Natural killer cell (primary cell): ENCODE results near the gene MAFB. TPM values are rescaled to one million over a fixed set of nuclear protein-coding genes. Genes with fewer than 3 reads are reported as not detected.

ENCODE experiments used
- ATAC-seq, 3 donors: fragments of 150-1000 bp in 2 of 3; fragments of 200-7000 bp in 1 of 3; cut with Tn5 transposase; 1 replicate in 1 of 3; 2 replicates in 2 of 3; pipeline ENCODE4 v1.10.0; 2021; ENCODE audit warnings: mild to moderate bottlenecking in 2 of 3, moderate library complexity in 2 of 3
- DNase-seq, 2 donors: peaks; one replicate each; pipeline versions ENCODE4 v3.0.0 to v3.0.0-alpha.2; 2013 to 2021; ENCODE audit warnings: mixed read lengths in 1 of 2
- H3K27ac ChIP-seq: one replicate; pipeline ENCODE4 v1.5.1; 2013; ENCODE audit warnings: mild to moderate bottlenecking, low read length
- H3K27me3 ChIP-seq: one replicate; pipeline ENCODE4 v1.6.1; 2013; ENCODE audit warnings: low read length; ENCODE audit not compliant: control insufficient read depth, insufficient read depth
- H3K36me3 ChIP-seq: one replicate; pipeline ENCODE4 v1.6.1; 2013; ENCODE audit warnings: low read length; ENCODE audit not compliant: control insufficient read depth, insufficient read depth
- H3K4me1 ChIP-seq: one replicate; pipeline ENCODE4 v1.6.1; 2013; ENCODE audit warnings: low read length; ENCODE audit not compliant: control insufficient read depth, insufficient read depth
- H3K4me3 ChIP-seq: one replicate; pipeline ENCODE4 v1.5.1; 2013; ENCODE audit warnings: low read length
- H3K9me3 ChIP-seq: one replicate; pipeline ENCODE4 v1.6.1; 2013; ENCODE audit warnings: low read length; ENCODE audit not compliant: control insufficient read depth, insufficient read depth
- H3K27ac Mint-ChIP-seq, 2 donors: one replicate each; pipeline ENCODE4 v1.8.0; 2022; ENCODE audit warnings: mild to moderate bottlenecking in 2 of 2, mixed read lengths in 2 of 2, moderate library complexity in 1 of 2
- H3K27me3 Mint-ChIP-seq, 2 donors: one replicate each; pipeline ENCODE4 v1.8.0; 2022; ENCODE audit warnings: low read depth in 2 of 2, mixed read lengths in 2 of 2
- H3K36me3 Mint-ChIP-seq: one replicate; pipeline ENCODE4 v1.8.0; 2022; ENCODE audit warnings: mixed read lengths
- H3K4me1 Mint-ChIP-seq, 2 donors: one replicate each; pipeline ENCODE4 v1.8.0; 2022; ENCODE audit warnings: mixed read lengths in 2 of 2
- H3K4me3 Mint-ChIP-seq: one replicate; pipeline ENCODE4 v1.8.0; 2022; ENCODE audit warnings: mild to moderate bottlenecking, moderate library complexity, mixed read lengths
- H3K9me3 Mint-ChIP-seq, 2 donors: one replicate each; pipeline ENCODE4 v1.8.0; 2022; ENCODE audit warnings: mixed read lengths in 2 of 2
- WGBS: methylation state at CpG from one replicate; pipeline ENCODE4 v1.1.7; 2013; ENCODE audit warnings: missing lambda C conversion rate; ENCODE audit not compliant: insufficient coverage; 5-methylcytosine and 5-hydroxymethylcytosine counted together
- intact Hi-C: fragments of 100-400 bp; cut with micrococcal nuclease; formaldehyde crosslinking; loops from one replicate; pipeline ENCODE4 v1.14.2; 2022
- total RNA-seq, 4 donors: library from RNA; stranded (reverse); fragments of 120-200 nt in 1 of 4; gene quantifications; one replicate each; pipeline versions ENCODE4 v1.2.3 to v1.2.4, GENCODE V29; 2013 to 2022
- TF ChIP-seq, protein P1 (sequence below): fragments of 200-600 bp; IDR thresholded peaks from one replicate; pipeline ENCODE4 v1.8.0; 2022; ENCODE audit warnings: antibody characterized with exemption

The MAFB gene
- total RNA-seq, 3 donors from 2014 or later (not counting 1 experiment from before 2014, with no cell fraction given), result 10.3 to 38.9 (median 19.7) TPM

DNA sequence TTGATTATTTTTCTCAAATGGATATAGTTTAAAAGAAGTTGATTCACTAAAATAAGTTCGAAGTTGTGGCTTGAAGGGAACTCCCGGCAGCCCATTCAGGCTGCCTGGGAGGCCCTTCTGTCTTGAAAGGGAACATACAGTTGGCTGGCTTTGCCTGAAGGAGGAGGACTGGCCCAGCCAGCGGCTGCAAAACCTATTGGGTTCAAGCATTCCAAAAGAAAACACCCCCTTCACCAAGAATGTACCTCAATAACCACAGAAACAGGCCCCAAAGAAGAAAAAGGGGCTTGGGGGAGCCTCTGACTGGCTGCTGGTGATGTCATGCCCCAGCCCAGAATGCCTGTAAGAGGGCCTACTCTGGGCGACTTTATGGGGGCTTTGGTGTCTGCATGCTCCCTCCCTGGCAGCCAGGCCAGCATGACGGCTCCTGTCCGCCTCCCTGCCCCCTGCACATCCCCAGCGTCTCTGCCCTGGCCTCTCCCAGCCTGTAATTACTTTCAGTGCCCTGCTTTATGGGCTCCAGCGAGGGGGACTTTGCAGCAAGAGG, 36.5 kb downstream of the MAFB start:
- Histone ChIP-seq H3K27me3 (no peaks in the 10 kb centered on the region), H3K4me3 (no peak overlapping the region), H3K36me3 (no peaks in the 10 kb centered on the region), H3K4me1 (no peaks in the 10 kb centered on the region), H3K27ac (no peak overlapping the region), H3K9me3 (no peaks in the 10 kb centered on the region)
- ATAC-seq, result no peak
- Mint-ChIP-seq H3K4me1 (no peaks in the 10 kb centered on the region), H3K4me3 (no peak overlapping the region), H3K27ac (no peak overlapping the region), H3K36me3 (no peaks in the 10 kb centered on the region), H3K27me3 (peaks cover 8 to 23% of the 10 kb centered on the region in 2 donors), H3K9me3 (no peaks in the 10 kb centered on the region)
- WGBS, result 69% methylated on average over 8 of the region's 8 CpGs
- TF ChIP-seq, protein P1, sequence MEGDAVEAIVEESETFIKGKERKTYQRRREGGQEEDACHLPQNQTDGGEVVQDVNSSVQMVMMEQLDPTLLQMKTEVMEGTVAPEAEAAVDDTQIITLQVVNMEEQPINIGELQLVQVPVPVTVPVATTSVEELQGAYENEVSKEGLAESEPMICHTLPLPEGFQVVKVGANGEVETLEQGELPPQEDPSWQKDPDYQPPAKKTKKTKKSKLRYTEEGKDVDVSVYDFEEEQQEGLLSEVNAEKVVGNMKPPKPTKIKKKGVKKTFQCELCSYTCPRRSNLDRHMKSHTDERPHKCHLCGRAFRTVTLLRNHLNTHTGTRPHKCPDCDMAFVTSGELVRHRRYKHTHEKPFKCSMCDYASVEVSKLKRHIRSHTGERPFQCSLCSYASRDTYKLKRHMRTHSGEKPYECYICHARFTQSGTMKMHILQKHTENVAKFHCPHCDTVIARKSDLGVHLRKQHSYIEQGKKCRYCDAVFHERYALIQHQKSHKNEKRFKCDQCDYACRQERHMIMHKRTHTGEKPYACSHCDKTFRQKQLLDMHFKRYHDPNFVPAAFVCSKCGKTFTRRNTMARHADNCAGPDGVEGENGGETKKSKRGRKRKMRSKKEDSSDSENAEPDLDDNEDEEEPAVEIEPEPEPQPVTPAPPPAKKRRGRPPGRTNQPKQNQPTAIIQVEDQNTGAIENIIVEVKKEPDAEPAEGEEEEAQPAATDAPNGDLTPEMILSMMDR, result no peak
- DNase-seq, result no peak
- intact Hi-C loops, result no loop called here

DNA sequence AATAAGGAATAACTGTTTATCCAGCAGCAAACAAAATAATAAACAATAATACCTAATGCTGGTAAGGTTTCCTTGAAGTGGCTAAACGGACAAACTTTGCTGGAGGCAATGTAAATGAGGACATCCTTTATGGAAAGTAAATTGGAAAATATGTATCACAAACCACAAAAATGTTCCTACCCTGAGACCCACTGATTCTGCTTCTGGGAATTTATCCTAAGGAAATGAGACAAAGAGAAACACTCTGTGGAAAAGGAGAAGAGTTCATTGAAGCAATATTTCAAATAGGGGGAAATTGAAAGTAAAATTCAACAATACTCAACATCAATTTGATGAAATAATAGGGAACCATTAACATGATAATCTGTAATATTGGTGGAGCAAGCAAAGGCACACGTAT, 37.9 kb downstream of the MAFB start:
- H3K9me3 Mint-ChIP-seq, result no peaks in the 10 kb centered on the region
- WGBS, result no CpG with 5 or more reads among the region's 2 CpGs
- no peak overlapping the region for H3K4me3 Mint-ChIP-seq

DNA sequence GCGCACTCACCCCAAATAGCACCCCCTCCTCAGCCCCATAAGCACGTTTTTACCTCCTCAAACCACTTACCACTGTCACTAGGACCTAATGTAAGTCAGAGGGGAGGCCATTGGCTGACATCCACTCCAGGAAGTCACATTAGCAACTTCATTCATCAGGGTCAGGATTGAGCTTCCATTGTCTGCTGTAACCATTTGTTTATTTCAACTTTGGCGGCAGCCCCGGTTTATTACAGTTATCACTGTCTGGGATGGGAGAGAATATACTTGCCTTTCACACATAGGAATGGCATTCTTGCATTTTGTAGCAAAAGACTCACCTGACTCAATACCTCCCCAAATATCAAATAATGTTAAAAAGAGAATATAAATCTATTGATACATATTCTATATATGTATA, 38.3 kb downstream of the MAFB start:
- Mint-ChIP-seq H3K27me3 (peaks cover 13 to 22% of the 10 kb centered on the region in 2 donors), H3K9me3 (no peaks in the 10 kb centered on the region)
- H3K4me3 ChIP-seq, result no peak overlapping the region

More for the DNA sequence above, 37.9 kb downstream of the MAFB start:
- Histone ChIP-seq H3K36me3 (no peaks in the 10 kb centered on the region), H3K4me3 (no peak overlapping the region), H3K4me1 (no peaks in the 10 kb centered on the region), H3K27ac (no peak overlapping the region), H3K27me3 (no peaks in the 10 kb centered on the region), H3K9me3 (no peaks in the 10 kb centered on the region)
- no peaks in the 10 kb centered on the region for H3K36me3 Mint-ChIP-seq
- peaks cover 0 to 5% of the 10 kb centered on the region in 2 donors for H3K4me1 Mint-ChIP-seq
- TF ChIP-seq, protein P1, result no peak
- no peak for ATAC-seq
- H3K27me3 Mint-ChIP-seq, result peaks cover 13 to 23% of the 10 kb centered on the region in 2 donors
- intact Hi-C loops, result no loop called here
- no peak overlapping the region for H3K27ac Mint-ChIP-seq
- no peak for DNase-seq

More for the DNA sequence above, 38.3 kb downstream of the MAFB start:
- Histone ChIP-seq H3K36me3 (no peaks in the 10 kb centered on the region), H3K9me3 (no peaks in the 10 kb centered on the region), H3K4me1 (no peaks in the 10 kb centered on the region), H3K27ac (no peak overlapping the region), H3K27me3 (no peaks in the 10 kb centered on the region)
- TF ChIP-seq, protein P1, result no peak
- WGBS, result 80% methylated on average over 4 of the region's 4 CpGs
- H3K4me3 Mint-ChIP-seq, result no peak overlapping the region
- no peaks in the 10 kb centered on the region for H3K36me3 Mint-ChIP-seq
- intact Hi-C loops, result no loop called here
- DNase-seq (no peak), ATAC-seq (no peak)
- H3K4me1 Mint-ChIP-seq, result peaks cover 0 to 5% of the 10 kb centered on the region in 2 donors
- no peak overlapping the region for H3K27ac Mint-ChIP-seq
